ENCODE results near the gene QSER1. TPM values are rescaled to one million over a fixed set of nuclear protein-coding genes. Genes with fewer than 3 reads are reported as not detected.
"Not testable (repeated sequence)": the region's sequence is repeated elsewhere in the genome, so short reads cannot be mapped to it uniquely, and the experiment has no call there.

QSER1 gene
- total RNA-seq: 10 to 100 TPM; 13.6 to 14.9 TPM

DNA sequence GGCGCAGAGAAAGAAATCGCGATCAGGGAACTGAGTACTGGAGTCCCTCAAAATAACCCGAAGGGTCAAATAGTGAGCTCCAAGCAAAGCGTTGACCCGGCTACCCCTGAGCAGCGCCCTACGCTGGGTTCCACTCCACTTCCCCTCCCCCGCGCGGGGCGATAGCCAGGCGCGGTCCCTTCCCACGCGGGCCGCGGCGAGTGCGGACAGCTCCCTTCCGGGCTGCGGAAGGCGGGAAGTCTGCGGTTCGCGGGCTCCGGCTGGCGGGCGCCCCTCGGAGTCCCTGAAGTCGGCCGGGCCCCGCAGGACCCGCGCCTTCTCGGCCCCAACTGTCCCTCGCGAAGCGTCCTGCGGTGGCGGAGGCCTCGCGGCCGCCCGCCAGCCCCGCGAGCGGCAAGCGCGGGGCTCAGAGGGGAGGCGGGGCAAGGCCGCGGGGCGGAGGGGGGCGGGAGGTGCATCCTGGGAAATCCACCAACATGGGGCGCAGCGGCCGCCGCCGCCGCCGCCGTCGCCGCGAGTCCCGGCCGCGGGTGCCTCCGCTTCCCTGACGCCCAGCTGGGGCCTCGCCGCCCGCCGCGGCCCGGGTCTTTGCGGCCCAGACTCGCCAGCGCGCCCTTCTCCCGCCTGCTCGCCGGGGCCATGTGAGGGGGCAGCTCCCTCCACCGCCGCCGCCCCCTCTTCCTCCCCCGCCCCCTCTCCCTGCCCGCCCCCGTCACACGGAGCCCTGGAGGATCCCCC lies at the start of gene QSER1:
QSER1 (plus strand) TSS at position 457 of the 738 bp plus-strand sequence. CDS start 315 bp downstream, outside the sequence.
- ChIA-PET POLR2A (interaction anchor here (0.5 to 2.7 kb wide), 4 partner anchors 86 to 360 kb away, joined by 3 to 12 read pairs (median 6); partner anchors contain the start of gene TCP11L1), CTCF (interaction anchor here (0.6 to 0.8 kb wide), 3 partner anchors 11 to 134 kb away, joined by 3 to 4 read pairs (median 3); no protein-coding TSS in a partner anchor)

DNA sequence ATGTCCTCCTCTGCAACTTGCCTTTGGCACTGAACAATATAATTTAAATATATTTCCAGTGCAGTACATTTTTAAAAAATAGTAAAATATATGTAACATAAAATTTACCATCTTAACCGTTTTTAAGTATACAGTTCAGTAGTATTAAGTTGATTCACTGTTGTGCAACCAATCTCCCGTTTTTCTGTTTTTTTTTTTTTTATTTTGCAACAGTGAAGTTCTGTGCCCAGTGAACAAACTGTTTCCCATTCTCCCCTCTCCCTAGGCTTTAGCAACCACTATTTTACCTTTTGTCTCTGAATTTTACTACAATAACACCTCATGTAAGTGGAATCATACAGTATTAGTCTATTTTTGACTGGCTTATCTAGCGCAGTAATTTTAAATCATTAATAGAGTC lies 49.1 kb upstream of the QSER1 start:
- ChIA-PET CTCF (interaction anchor here (1.5 kb wide), 1 partner anchor 39 kb away, joined by 3 read pairs; no protein-coding TSS in a partner anchor), POLR2A (no interaction called here)

DNA sequence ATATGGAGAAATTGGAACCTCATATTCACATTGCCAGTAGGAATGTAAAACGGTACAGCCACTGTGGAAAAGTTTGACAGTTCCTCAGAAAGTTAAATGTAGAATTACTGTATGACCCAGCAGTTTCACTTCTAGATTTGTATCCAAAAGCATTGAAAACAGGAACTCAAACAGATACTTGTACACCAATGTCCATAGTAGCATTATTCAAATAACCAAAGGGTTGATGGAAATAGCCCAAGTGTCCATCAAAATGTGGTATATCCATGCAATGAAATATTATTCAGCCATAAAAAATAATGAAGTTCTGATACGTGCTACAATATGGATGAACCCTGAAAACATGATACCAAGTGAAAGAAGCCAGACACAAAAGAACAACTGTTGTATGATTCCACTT lies 45.1 kb upstream of the QSER1 start:
- ChIA-PET POLR2A (no interaction called here), CTCF (no interaction called here)

DNA sequence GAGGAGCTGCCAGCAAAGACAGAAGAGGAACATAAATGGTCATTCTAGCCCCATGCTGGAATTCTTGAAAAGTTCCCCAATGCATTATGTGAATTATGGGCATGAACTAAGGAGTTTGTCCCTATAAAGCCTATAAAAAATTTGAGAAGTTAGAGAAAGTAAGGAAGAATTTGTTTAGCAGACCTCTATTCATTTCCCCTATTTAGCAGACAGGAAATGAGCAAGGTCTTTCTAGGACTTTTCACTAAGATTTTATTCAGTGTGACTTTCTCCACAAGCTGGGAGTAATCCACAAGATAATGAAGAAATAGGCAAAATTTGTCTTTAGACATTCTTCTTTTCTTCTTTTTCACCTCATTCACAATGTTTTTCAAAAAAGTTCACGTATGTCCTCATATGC lies 42.9 kb upstream of the QSER1 start:
- POLR2A ChIA-PET: no interaction called here
- CTCF ChIA-PET: no interaction called here

DNA sequence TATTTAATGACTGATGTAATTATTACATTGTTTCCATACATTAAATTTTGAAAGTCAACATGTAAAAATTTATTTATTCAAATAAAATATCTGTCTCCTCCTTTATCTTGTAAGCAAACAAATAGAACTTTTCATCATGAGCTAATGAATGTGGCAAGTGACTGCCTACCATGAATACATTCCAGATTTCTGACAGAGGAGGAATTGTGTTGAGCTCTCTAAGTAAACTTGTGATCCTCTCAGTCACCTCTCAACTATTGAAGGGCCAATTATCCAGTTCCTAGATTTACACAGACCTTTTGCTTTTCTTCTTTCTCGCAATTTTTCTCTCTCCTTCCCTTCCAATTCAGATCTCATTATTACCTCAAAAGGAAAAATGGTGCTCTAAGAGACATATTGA lies 41.4 kb upstream of the QSER1 start:
- CTCF ChIA-PET: no interaction called here
- POLR2A ChIA-PET: no interaction called here

DNA sequence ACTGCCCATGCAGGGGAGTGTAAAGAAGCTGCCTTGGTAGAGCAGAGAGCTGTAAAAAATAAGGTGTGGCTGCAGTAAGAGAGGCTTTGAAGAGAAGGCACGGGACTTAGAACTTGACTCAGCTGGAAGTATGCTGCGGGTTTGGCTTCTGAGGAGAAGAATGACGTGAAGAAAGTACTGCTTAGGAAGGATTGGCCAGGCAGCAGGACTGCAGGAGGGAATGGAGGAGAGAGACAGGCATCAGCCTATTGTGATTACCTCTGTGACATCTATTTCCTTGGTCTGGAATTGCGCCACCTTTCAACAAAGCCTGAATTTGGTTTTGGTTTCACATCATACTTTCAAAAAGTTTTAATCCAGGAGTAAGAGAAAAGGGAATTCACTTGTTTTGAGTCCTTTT lies 40.4 kb upstream of the QSER1 start:
- ChIA-PET CTCF (interaction anchor here (0.7 kb wide), 1 partner anchor 250 kb away, joined by 3 read pairs; no protein-coding TSS in a partner anchor), POLR2A (no interaction called here)

DNA sequence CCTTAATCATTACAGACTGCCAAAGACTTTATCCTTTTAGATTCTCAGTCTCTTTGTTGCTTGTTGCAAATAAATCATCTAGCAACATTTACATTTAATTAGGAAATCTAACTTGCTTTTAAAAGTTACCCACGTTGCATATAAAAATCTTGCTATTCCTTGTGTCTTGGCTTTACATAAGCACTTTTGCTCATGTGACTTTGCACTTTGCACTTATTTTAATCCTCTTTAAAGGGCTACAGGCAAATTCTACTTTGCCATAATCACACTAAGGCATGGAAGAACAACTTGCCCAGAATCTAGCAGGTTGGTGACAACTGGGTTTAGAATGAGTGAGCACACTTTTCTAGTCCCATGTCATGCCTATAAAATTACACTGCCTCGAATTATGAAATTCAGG lies 37.0 kb upstream of the QSER1 start:
- ChIA-PET CTCF (no interaction called here), POLR2A (no interaction called here)

DNA sequence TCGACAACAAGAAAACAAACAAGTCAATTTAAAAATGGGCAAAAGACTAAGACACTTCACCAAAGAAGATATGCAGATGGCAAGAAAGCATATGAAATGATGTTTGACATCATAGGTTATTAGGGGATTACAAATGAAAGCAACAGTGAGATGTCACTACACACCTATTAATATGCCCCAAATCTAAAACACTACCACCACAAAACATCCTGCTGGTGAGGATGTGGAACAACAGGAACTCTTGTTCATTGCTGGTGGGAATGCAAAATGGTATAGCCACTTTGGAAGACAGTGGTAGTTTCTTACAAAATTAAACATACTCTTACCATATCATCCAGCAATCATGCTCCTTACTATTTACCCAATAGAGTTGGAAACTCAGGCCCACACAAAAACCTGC lies 33.9 kb upstream of the QSER1 start:
- CTCF ChIA-PET: no interaction called here
- POLR2A ChIA-PET: no interaction called here

DNA sequence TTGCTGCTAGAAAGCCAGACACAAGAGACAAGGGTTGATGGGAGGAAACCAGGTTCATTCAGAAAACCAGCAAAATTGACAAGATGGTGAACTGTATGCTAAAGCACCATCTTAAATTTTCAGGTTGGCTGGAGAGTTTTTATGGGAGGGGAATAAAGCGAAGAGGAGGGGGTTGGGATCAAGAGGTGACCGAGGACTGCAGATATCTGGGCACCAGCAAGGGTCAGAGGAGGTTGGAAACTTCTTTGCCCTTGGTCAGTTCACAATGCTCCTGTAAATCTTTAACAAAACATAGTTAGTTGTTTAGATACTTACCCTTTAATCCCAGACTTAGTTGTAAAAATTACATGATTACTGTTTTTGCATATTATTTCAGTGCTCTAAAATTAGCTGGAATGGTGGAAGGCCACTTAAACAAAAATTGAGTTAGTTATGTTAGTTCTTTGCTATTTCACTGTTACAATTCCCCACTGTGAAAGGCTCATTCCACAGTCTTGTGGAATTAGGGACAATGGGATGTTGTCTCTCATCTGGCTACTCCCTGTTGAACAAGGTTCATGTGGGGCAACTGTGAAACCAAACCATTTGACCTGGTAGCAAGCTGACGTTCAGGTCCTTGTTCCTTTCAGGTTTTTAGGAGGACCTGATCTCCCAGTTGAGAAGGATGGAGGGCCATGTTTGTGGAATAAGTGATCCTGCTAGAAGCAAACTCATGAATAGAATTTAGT lies 30.6 kb upstream of the QSER1 start:
- POLR2A ChIA-PET: no interaction called here
- CTCF ChIA-PET: no interaction called here

DNA sequence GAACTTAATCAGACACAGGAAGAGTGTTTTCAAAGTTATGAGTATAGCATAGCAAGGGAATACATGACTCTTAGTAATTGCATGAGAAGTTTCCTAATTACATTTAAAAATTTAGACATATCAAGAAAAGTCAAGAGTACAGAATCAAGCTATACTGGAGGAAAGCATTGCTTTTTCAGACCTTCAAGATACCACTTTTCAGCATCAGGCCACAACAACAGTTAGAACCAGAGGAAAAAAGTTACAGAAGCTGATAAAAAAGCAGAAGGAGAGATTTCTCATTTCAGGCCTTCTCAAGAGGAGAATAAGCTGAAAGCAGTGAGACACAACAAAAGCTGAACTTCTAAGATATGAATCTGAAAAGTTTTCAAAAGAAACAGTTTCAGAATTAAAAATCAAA lies 28.1 kb upstream of the QSER1 start:
- CTCF ChIA-PET: interaction anchor here (0.7 kb wide), 1 partner anchor 416 kb away, joined by 3 read pairs; no protein-coding TSS in a partner anchor
- POLR2A ChIA-PET: no interaction called here

DNA sequence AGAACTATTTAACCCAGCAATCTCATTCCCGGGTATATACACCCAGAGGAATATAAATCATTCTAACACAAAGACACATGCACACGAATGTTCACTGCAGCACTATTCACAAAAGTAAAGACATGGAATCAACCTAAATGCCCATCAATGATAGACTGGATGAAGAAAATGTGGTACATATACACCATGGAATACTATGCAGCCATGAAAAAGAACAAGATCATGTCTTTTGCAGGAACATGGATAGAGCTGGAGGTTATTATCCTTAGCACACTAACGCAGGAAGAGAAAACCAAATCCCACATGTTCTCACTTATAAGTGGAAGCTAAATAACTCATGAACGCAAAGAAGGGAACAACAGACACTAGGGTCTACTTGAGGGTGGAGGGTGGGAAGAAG lies 23.9 kb upstream of the QSER1 start:
- CTCF ChIA-PET, POLR2A ChIA-PET: not testable (repeated sequence)

DNA sequence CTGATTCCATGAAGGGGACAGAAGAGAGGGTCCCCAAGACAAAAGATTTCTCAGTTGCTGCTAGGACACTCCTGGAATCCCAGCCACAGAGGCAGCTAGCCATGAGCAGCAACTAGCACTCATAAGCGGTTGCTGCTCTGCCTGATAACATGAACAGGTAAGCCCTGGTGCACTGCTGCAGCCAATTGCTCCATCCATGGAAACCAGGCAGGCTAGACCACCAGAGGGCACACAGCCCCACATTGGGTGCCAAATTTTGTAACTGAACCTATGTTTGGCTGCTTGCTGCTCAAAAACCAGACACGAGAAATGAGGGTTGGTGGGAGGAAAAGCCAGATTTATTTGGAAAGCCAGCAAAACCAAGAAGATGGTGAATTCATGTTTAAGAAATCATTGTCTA lies 21.9 kb upstream of the QSER1 start:
- ChIA-PET CTCF (no interaction called here), POLR2A (no interaction called here)

DNA sequence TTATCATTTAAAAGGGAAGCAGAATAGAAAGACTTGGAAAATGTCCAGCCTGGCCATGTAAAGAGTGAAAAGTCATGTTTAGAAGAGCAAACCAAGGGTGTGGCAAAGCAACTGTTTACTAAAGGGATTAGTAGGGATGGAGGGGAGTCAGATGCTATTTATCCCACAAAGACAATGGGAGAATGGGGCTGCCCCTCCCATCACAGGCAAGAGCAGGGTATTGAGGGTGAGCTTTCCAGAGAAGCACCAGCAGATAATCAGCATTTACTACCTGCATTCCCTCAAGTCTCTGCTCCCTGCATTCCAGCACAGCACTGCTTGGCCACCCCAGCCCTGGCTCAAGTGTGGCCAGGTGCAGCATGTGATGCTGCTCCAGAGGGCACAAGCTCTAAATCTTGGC lies 18.5 kb upstream of the QSER1 start:
- ChIA-PET CTCF (no interaction called here), POLR2A (no interaction called here)

DNA sequence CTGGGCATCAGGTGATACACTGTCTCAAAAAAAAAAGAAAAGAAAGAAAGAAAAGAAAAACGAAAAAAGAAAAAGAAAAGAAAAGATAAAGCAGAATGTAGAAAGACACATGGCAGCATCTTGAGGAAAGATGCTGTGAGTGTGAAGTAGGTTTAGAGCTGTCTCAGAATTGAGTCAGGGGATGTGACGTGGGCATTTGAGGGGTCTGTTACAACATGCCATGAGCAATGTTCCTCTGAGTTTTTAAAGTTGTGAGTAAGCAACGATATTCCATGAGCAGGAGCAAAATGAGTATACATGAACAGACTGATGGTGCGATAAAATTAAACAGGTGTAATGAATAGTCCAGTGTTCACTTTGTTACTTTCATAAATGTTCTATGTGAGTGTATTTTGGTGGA lies 11.3 kb upstream of the QSER1 start:
- CTCF ChIA-PET: interaction anchor here (0.6 kb wide), 1 partner anchor 11 kb away, joined by 3 read pairs; no protein-coding TSS in a partner anchor
- POLR2A ChIA-PET: no interaction called here

DNA sequence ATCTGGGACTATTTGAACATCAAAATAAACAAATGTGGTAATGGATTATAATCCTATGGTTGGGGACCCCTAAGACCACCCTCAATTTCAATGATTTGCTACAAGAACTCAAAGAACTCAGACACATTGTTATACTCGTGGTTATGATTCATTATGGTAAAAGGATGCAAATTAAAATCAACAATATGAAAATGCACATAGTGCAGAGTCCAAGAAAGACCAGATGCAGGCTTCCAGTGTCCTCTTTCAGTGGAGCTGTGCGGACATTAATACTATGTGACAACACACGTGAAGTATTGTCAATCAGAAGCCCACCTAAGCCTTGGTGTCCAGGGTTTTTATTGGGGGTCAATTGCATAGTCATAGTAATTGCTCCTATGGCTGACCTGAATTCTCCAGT lies 9.2 kb upstream of the QSER1 start:
- CTCF ChIA-PET: interaction anchor here (1.0 kb wide), 1 partner anchor 39 kb away, joined by 3 read pairs; no protein-coding TSS in a partner anchor

DNA sequence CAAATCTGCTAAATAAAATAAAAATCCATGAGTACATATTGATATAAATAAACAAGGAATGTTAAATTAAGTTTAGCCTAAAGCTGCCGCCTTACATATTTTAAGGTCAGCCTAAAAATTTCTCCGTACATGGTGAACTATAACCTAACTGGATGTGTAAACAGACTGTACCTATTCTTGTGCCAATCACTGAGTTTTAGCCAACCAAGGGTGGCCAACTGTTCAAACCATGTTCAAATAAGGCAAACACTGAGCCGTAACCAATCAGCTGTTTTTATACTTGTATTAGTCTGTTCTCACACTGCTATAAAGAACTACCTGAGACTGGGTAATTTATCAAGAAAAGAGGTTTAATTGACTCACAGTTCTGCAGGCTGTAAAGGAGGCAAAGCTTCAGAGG lies 8.6 kb upstream of the QSER1 start:
- ChIA-PET CTCF (interaction anchor here (0.5 kb wide), 1 partner anchor 407 kb away, joined by 3 read pairs; no protein-coding TSS in a partner anchor), POLR2A (no interaction called here)

More for the DNA sequence above, 9.2 kb upstream of the QSER1 start:
- POLR2A ChIA-PET: no interaction called here

DNA sequence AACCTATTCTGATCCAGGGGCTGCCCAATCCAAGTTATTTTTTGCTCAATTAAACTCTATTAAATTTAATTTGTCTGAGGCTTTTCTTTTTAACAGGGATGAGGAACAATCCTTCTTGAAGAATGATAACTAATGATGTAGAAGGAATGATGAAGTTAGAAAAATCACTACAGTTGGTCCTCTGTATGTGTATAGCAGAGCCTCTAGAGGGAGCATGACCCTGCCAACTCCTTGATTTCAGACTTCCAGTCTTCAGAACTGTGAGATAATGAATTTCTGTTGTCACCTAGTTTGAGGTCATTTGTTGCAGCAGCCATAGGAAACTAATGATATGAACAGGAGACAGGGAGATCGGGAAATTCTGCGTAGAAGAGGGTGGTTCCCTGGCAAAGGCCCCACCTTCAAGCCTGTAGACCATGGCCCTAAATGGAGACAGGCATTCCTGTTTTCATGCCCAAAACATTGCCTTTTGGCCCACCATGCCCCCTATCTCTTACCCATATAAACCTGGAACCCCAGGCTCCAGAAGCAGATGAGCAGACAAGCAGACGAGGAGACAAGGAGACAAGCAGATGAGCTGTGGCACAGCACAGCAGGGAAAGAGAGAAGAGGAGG lies 7.7 kb upstream of the QSER1 start:
- ChIA-PET CTCF (no interaction called here), POLR2A (no interaction called here)

DNA sequence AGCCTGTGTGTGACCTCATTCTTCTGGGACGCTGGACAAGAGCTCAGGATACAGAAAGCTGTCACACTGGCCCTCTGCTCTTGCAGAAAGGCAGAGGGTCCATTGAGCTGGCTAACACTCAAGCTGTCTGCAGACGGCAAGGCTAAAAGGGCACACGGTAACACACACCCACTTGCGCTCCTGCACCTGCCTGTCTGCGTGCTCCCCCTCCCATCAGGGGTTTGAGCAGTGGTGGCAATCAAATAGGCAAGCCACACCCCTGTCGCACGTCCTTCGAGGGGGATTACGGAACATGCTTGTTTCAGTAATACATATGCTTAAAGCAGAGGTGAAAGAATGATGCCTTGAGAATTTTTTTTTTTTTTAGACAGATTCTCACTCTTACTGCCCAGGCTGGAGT lies 7.1 kb upstream of the QSER1 start:
- POLR2A ChIA-PET: no interaction called here
- CTCF ChIA-PET: no interaction called here

DNA sequence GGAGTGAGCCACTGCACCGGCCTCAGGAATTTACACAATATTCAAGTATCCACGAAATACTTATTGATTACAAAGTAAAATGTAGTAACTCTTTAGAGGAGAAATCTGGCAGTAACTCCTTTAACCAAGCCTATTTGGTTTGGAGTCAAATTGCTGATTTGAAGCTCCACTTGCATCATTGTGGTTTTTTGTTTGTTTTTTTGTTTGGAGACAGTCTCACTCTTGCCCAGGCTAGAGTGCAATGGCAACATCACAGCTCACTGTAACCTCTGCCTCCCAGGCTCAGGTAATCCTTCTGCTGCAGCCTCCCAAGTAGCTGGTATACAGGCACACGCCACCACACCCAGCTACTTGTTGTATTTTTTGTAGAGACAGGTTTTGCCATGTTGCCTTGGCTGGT lies 6.4 kb upstream of the QSER1 start:
- ChIA-PET POLR2A (no interaction called here), CTCF (no interaction called here)

DNA sequence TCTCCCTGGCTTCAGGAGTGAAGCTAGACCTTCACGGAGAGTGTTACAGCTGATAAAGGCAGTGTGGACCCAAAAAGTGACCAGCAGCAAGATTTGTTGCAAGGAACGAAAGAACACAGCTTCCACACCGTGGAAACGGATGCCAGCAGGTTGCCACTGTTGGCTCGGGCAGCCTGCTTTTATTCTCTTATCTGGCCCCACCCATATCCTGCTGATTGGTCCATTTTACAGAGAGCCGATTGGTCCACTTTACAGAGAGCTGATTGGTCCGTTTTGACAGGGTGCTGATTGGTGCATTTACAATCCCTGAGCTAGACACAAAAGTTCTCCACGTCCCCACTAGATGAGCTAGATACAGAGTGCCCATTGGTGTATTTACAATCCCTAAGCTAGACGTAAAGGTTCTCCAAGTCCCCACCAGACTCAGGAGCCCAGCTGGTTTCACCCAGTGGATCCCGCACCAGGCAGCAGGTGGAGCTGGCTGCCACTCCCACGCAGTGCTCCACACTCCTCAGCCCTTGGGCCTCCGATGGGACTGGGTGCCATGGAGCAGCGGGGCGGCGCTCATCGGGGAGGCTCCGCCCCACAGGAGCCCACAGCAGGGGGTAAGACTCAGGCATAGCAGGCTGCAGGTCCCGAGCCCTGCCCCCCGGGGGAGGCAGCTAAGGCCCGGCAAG lies 4.8 kb upstream of the QSER1 start:
- CTCF ChIA-PET, POLR2A ChIA-PET: not testable (repeated sequence)
